Astrocyte (in vitro differentiated cells and primary cell): Measurements from ENCODE around the gene SNCAIP. TPM values are rescaled to one million over a fixed set of nuclear protein-coding genes. Genes with fewer than 3 reads are reported as not detected.

Experiments used
- DNase-seq: peaks from one replicate; pipeline ENCODE4 v3.0.0-alpha.2; 2010; ENCODE audit warnings: low read depth
- FAIRE-seq: peaks from 2 replicates; lab custom pipeline; 2011; peaks lifted over from hg19 to GRCh38; lab: Jason Lieb, UNC
- H2AFZ ChIP-seq: 2 replicates; pipeline ENCODE4 v1.6.0; 2012; ENCODE audit warnings: low read depth, low read length, inconsistent platforms
- H3K27ac ChIP-seq: 2 replicates; pipeline ENCODE4 v1.5.1; 2011; ENCODE audit warnings: low read depth, low read length, inconsistent platforms
- H3K27me3 ChIP-seq: 2 replicates; pipeline ENCODE4 v1.6.0; 2011; ENCODE audit warnings: low read length, inconsistent platforms; ENCODE audit not compliant: insufficient read depth
- H3K36me3 ChIP-seq: 2 replicates; pipeline ENCODE4 v1.5.1; 2011; ENCODE audit warnings: low read length, inconsistent platforms; ENCODE audit not compliant: insufficient read depth
- H3K4me1 ChIP-seq: 2 replicates; pipeline ENCODE4 v1.5.1; 2011; ENCODE audit warnings: low read length, inconsistent platforms; ENCODE audit not compliant: insufficient read depth
- H3K4me2 ChIP-seq: 2 replicates; pipeline ENCODE4 v1.6.0; 2012; ENCODE audit warnings: low read length, inconsistent platforms
- H3K4me3 ChIP-seq: 2 replicates; pipeline ENCODE4 v1.5.1; 2011; ENCODE audit warnings: low read depth, mild to moderate bottlenecking, low read length, inconsistent platforms; ENCODE audit not compliant: insufficient read depth
- H3K79me2 ChIP-seq: 2 replicates; pipeline ENCODE4 v1.6.0; 2012; ENCODE audit warnings: mild to moderate bottlenecking, low read length, inconsistent platforms; ENCODE audit not compliant: insufficient read depth
- H3K9ac ChIP-seq: 2 replicates; pipeline ENCODE4 v1.6.0; 2012; ENCODE audit warnings: mild to moderate bottlenecking, low read length, inconsistent platforms
- H3K9me3 ChIP-seq: 2 replicates; pipeline ENCODE4 v1.5.1; 2012; ENCODE audit warnings: low read depth, mild to moderate bottlenecking, low read length, inconsistent platforms; ENCODE audit not compliant: insufficient read depth
- H4K20me1 ChIP-seq: 2 replicates; pipeline ENCODE4 v1.6.0; 2012; ENCODE audit warnings: low read length, inconsistent platforms; ENCODE audit not compliant: insufficient read depth
- H3K27ac Mint-ChIP-seq: one replicate; pipeline ENCODE4 v1.8.0; 2021; ENCODE audit warnings: mild to moderate bottlenecking, mixed read lengths; ENCODE audit not compliant: unreplicated experiment
- H3K27me3 Mint-ChIP-seq: one replicate; pipeline ENCODE4 v1.8.0; 2021; ENCODE audit warnings: low read depth, mixed read lengths; ENCODE audit not compliant: unreplicated experiment
- H3K36me3 Mint-ChIP-seq: one replicate; pipeline ENCODE4 v1.8.0; 2021; ENCODE audit warnings: low read depth, mixed read lengths; ENCODE audit not compliant: unreplicated experiment
- H3K4me1 Mint-ChIP-seq: one replicate; pipeline ENCODE4 v1.8.0; 2021; ENCODE audit warnings: low read depth, mixed read lengths; ENCODE audit not compliant: unreplicated experiment
- H3K4me3 Mint-ChIP-seq: one replicate; pipeline ENCODE4 v1.8.0; 2021; ENCODE audit warnings: mild to moderate bottlenecking, moderate library complexity, mixed read lengths; ENCODE audit not compliant: unreplicated experiment
- H3K9me3 Mint-ChIP-seq: one replicate; pipeline ENCODE4 v1.8.0; 2021; ENCODE audit warnings: mild to moderate bottlenecking, mixed read lengths; ENCODE audit not compliant: unreplicated experiment
- CTCF ChIP-seq: IDR thresholded peaks from 2 replicates; pipeline ENCODE4 v1.5.1; 2011; ENCODE audit warnings: low read depth, mild to moderate bottlenecking, inconsistent platforms, low read length, moderate library complexity; ENCODE audit not compliant: insufficient read depth
- EZH2 ChIP-seq: IDR thresholded peaks from 2 replicates; pipeline ENCODE4 v1.6.1; 2012; ENCODE audit warnings: mild to moderate bottlenecking, low read length, inconsistent platforms; ENCODE audit not compliant: insufficient read depth
- total RNA-seq: library from RNA; stranded (reverse); gene quantifications from 2 replicates; pipeline ENCODE4 v1.2.1, GENCODE V29; 2021

The SNCAIP gene
- total RNA-seq, 1 donor from 2014 or later: 1.7 TPM

DNA sequence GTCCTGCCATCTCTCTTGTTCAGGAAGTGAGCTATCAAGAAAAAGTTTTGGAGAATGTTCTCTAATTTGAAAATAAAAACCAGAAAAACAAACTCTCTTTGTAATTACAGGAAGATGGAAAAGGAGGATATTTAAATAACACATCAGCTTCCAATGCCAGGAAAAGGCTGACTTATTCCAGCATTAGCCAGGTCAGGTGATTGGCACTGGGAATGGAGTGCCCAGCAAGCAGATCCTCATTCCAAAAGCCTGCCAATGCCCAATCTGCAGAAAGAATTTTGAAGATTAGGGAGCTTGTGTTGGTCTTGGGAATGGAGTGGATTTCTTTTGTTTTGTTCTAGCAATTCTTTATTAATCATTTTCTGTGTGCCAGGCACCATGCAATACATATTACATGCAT lies 196.6 kb downstream of the SNCAIP start:
- no peaks in the 10 kb centered on the region for H3K4me1 ChIP-seq
- Mint-ChIP-seq H3K4me1 (no peaks in the 10 kb centered on the region), H3K27me3 (peaks cover 8% of the 10 kb centered on the region), H3K9me3 (no peaks in the 10 kb centered on the region), H3K4me3 (no peak overlapping the region), H3K27ac (no peak overlapping the region), H3K36me3 (no peaks in the 10 kb centered on the region)
- H3K9ac ChIP-seq: no peak overlapping the region
- TF ChIP-seq CTCF (no peak), EZH2 (no peak)
- no peaks in the 10 kb centered on the region for H3K79me2 ChIP-seq
- H3K27ac ChIP-seq: no peak overlapping the region
- no peaks in the 10 kb centered on the region for H3K36me3 ChIP-seq
- H3K27me3 ChIP-seq: peaks cover 2% of the 10 kb centered on the region
- no peak for FAIRE-seq
- H3K4me3 ChIP-seq: no peak overlapping the region
- H3K9me3 ChIP-seq: no peaks in the 10 kb centered on the region
- no peaks in the 10 kb centered on the region for H4K20me1 ChIP-seq
- no peak overlapping the region for H2AFZ ChIP-seq
- DNase-seq: no peak
- no peak overlapping the region for H3K4me2 ChIP-seq

Other genes with a start within 250 kb of the SNCAIP start
- 1,150 and 1,249 TPM in 2 replicates for gene LOX, start 234.0 kb upstream of the SNCAIP start, total RNA-seq
- 0.38 and 0.45 TPM in 2 replicates for gene ZNF474, start 182.7 kb upstream of the SNCAIP start, total RNA-seq